Activated B cell treated with CpG ODN at 0.5 μM for 24 hours (primary cell): ENCODE measurements around the gene STAT3. TPM values are rescaled to one million over a fixed set of nuclear protein-coding genes. Genes with fewer than 3 reads are reported as not detected.

Source experiments
- ATAC-seq: fragments of 200-7000 bp; cut with Tn5 transposase; one replicate; pipeline ENCODE4 v1.10.0; 2021; ENCODE audit warnings: low read depth, mild to moderate bottlenecking, moderate library complexity
- CTCF ChIA-PET: fragments of 350-600 bp; sonication (Branson Sonifier 250); formaldehyde crosslinking; loops from one replicate; lab custom pipeline; 2021; ENCODE audit warnings: antibody characterized with exemption; lab: Charles Lee
- POLR2A ChIA-PET: fragments of 350-600 bp; sonication (Branson Sonifier 250); formaldehyde crosslinking; loops from one replicate; lab custom pipeline; 2021; ENCODE audit warnings: antibody characterized with exemption; lab: Charles Lee
- DNase-seq: peaks from one replicate; pipeline ENCODE4 v3.0.0; 2022
- H3K27ac Mint-ChIP-seq: one replicate; pipeline ENCODE4 v1.8.0; 2020; ENCODE audit warnings: mixed read lengths
- H3K27me3 Mint-ChIP-seq: one replicate; pipeline ENCODE4 v1.8.0; 2021; ENCODE audit warnings: mixed read lengths
- H3K36me3 Mint-ChIP-seq: one replicate; pipeline ENCODE4 v1.8.0; 2021; ENCODE audit warnings: low read depth, mixed read lengths
- H3K4me1 Mint-ChIP-seq: one replicate; pipeline ENCODE4 v1.8.0; 2021; ENCODE audit warnings: mixed read lengths
- H3K4me3 Mint-ChIP-seq: one replicate; pipeline ENCODE4 v1.8.0; 2020; ENCODE audit warnings: mild to moderate bottlenecking, mixed read lengths
- H3K9me3 Mint-ChIP-seq: one replicate; pipeline ENCODE4 v1.8.0; 2020; ENCODE audit warnings: mixed read lengths
- intact Hi-C: fragments of 100-400 bp; cut with micrococcal nuclease; formaldehyde crosslinking; loops from one replicate; pipeline ENCODE4 v1.15.1; 2024
- total RNA-seq: library from RNA; stranded (reverse); gene quantifications from 2 replicates; pipeline ENCODE4 v1.2.3, GENCODE V29; 2022
- TF ChIP-seq, protein P1 (sequence below): fragments of 200-600 bp; IDR thresholded peaks from one replicate; pipeline ENCODE4 v1.8.0; 2022; ENCODE audit warnings: antibody characterized with exemption, mild to moderate bottlenecking

Gene STAT3
- total RNA-seq, 1 donor from 2014 or later: 233 TPM

- H3K27ac Mint-ChIP-seq: no peak overlapping the region
- CTCF ChIA-PET: interaction anchor here (0.7 to 7.3 kb wide), 9 partner anchors 13 to 104 kb away, joined by 3 to 49 read pairs (median 5); no protein-coding TSS in a partner anchor
- peaks cover 20% of the 10 kb centered on the region for H3K27me3 Mint-ChIP-seq
- POLR2A ChIA-PET: interaction anchor here (0.9 to 1.1 kb wide), 2 partner anchors 30 to 32 kb away, joined by 3 to 14 read pairs; no protein-coding TSS in a partner anchor
- H3K4me3 Mint-ChIP-seq: no peak overlapping the region
- DNase-seq: no peak
- TF ChIP-seq, protein P1, sequence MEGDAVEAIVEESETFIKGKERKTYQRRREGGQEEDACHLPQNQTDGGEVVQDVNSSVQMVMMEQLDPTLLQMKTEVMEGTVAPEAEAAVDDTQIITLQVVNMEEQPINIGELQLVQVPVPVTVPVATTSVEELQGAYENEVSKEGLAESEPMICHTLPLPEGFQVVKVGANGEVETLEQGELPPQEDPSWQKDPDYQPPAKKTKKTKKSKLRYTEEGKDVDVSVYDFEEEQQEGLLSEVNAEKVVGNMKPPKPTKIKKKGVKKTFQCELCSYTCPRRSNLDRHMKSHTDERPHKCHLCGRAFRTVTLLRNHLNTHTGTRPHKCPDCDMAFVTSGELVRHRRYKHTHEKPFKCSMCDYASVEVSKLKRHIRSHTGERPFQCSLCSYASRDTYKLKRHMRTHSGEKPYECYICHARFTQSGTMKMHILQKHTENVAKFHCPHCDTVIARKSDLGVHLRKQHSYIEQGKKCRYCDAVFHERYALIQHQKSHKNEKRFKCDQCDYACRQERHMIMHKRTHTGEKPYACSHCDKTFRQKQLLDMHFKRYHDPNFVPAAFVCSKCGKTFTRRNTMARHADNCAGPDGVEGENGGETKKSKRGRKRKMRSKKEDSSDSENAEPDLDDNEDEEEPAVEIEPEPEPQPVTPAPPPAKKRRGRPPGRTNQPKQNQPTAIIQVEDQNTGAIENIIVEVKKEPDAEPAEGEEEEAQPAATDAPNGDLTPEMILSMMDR: no peak
- H3K9me3 Mint-ChIP-seq: no peaks in the 10 kb centered on the region
- no peaks in the 10 kb centered on the region for H3K36me3 Mint-ChIP-seq
- intact Hi-C loops: loop anchor here (1.0 to 2.0 kb wide), 3 partner anchors 30 to 99 kb away; partner anchors contain the start of gene ATP6V0A1
- peaks cover 6% of the 10 kb centered on the region for H3K4me1 Mint-ChIP-seq
- peak; percentile 81 for ATAC-seq
Observed at GRCh38 chr17:42428141-42428944, 40.1 kb upstream of the STAT3 start.

DNA sequence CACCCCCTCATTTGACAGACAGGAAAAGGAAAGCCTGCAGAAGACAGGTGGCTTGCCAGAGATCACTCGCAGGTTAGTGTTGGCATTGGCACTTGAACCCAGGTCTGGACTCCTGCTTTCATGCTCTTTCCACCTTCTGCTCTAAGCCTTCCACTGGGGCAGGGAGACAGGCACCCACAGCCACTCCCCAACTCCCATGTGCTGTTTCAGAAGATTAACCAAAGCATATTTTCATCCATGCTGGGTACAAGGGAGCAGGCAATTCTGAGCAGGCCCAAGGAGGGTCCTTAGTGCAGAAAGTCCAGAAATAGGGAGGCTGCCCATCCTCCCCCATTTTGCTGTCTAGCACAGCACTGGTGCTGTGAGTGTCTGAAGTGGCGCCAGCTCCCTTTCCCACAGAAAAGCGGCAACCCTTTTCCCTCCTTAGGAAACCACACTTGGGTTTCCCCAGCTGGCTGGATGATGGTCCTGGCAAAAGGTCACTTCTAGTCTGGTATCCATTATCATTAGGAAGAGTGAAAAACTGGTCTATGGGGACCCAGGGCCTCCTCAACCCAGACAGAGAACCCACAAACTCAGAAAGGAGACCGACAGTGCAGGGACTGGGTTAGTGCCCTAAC, 36.9 kb upstream of the STAT3 start:
- ChIA-PET CTCF (no interaction called here), POLR2A (interaction anchor here (0.6 kb wide), 2 partner anchors 19 to 249 kb away, joined by 3 to 6 read pairs; no protein-coding TSS in a partner anchor)
- H3K4me3 Mint-ChIP-seq: no peak overlapping the region
- peaks cover 21% of the 10 kb centered on the region for H3K4me1 Mint-ChIP-seq
- intact Hi-C loops: no loop called here
- H3K27ac Mint-ChIP-seq: no peak overlapping the region
- DNase-seq: no peak
- peaks cover 41% of the 10 kb centered on the region for H3K27me3 Mint-ChIP-seq
- H3K9me3 Mint-ChIP-seq: no peaks in the 10 kb centered on the region
- ATAC-seq: no peak
- H3K36me3 Mint-ChIP-seq: no peaks in the 10 kb centered on the region
- TF ChIP-seq, protein P1: no peak

- ChIA-PET POLR2A (interaction anchor here (0.5 to 1.6 kb wide), 4 partner anchors 35 to 182 kb away, joined by 3 to 5 read pairs (median 4); partner anchors contain the start of gene STAT3), CTCF (interaction anchor here (1.4 to 1.7 kb wide), 2 partner anchors 18 to 96 kb away, joined by 6 read pairs; no protein-coding TSS in a partner anchor)
- ATAC-seq (no peak), DNase-seq (no peak)
- H3K27ac Mint-ChIP-seq: no peak overlapping the region
- TF ChIP-seq, protein P1: no peak
- H3K4me1 Mint-ChIP-seq: peaks cover 21% of the 10 kb centered on the region
- H3K9me3 Mint-ChIP-seq: no peaks in the 10 kb centered on the region
- intact Hi-C loops: no loop called here
- peaks cover 41% of the 10 kb centered on the region for H3K27me3 Mint-ChIP-seq
- no peak overlapping the region for H3K4me3 Mint-ChIP-seq
- H3K36me3 Mint-ChIP-seq: no peaks in the 10 kb centered on the region
Observed at GRCh38 chr17:42423766-42424165, 35.5 kb upstream of the STAT3 start.

DNA sequence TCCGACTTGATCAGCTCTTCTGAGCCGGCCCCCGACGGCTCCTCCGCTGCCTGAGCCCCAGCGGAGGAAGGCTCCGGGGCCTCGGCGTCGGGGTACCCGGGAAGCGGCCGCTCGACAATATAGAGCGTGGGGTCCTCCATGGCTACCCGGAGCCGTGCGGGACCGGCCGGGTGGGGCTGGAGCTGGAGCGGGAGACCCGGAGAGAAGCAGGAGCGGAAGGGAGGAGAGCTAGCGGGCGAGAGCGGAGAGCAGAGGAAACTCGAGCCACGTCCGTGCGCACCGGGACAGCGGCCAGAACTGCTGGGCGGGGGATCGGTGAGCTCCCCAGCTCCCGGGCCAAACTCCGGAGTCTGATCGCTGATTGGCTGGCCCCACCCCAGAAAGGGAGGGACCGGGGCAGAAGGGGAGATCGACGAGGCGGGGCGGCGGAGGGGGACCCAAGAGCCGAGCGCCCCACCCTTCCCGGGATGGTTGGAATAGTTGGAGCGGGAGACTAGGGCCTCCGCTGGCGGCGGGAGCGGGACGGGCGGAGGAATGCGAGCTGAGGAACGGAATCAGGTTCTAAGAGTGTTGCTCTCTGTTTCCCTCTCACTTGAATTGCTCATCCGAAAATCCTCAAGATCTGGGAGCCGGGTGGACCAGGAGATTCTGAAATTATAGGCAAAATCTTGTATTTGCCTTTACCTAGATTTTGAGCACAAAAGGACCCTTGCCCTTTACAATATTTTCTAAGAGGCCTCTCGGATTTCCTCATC, 34.9 kb upstream of the STAT3 start, which contains the start of gene CAVIN1:
Gene CAVIN1 (minus strand): TSS at position 299 of the 755 bp plus-strand sequence. CDS start 159 bp downstream, at position 140.
- no peak within 1 kb of the TSS for H3K27ac Mint-ChIP-seq
- H3K36me3 Mint-ChIP-seq: no peaks in the 10 kb centered on the region
- peaks cover 17% of the 10 kb centered on the region for H3K4me1 Mint-ChIP-seq
- intact Hi-C loops: no loop called here
- no peaks in the 10 kb centered on the region for H3K9me3 Mint-ChIP-seq
- TF ChIP-seq, protein P1: no peak
- CTCF ChIA-PET: interaction anchor here (1.4 to 1.7 kb wide), 2 partner anchors 17 to 96 kb away, joined by 6 read pairs; no protein-coding TSS in a partner anchor
- POLR2A ChIA-PET: interaction anchor here (0.5 to 1.6 kb wide), 8 partner anchors 35 to 728 kb away, joined by 3 to 12 read pairs (median 4); partner anchors contain the start of gene STAT3
- peaks cover 35% of the 10 kb centered on the region for H3K27me3 Mint-ChIP-seq
- no peak for DNase-seq
- H3K4me3 Mint-ChIP-seq: peak within 1 kb of the TSS; percentile 86
- peak; percentile 25 for ATAC-seq
